GM21367 (cell line): ENCODE measurements around the gene NIFK.
"Not testable (repeated sequence)": the region's sequence is repeated elsewhere in the genome, so short reads cannot be mapped to it uniquely, and the experiment has no call there.

Experiments
- ATAC-seq: cut with Tn5 transposase; IDR thresholded peaks from one replicate; pipeline ENCODE4 v1.9.1; 2021; ENCODE audit not compliant: unreplicated experiment

The NIFK gene

DNA sequence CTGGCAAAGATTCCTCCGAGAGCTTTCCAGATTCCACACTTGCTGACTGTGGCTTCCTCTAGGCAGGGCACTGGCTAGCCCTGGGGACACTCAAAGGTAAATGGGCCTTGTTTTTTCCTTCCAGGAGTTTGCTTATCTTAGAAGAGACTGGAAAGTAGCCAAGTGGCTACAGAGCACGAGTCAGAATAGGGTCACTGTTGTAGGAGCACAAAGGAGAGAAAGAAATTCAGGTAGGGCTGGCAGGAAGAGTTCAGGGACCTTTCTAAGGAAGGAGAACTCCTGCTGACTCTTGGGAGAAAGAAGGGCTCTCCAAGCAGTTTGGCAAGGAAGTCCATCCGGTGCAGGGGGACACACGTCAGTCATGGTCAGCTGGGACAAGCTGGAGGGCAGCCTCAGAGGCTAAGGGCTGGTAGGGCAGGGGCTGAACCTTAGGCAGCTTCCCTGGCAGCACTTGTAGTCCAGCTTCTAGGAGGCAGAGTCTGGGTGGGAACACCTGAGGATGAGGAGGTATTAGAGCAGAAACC, 39.5 kb downstream of the NIFK start:
- ATAC-seq: no peak

DNA sequence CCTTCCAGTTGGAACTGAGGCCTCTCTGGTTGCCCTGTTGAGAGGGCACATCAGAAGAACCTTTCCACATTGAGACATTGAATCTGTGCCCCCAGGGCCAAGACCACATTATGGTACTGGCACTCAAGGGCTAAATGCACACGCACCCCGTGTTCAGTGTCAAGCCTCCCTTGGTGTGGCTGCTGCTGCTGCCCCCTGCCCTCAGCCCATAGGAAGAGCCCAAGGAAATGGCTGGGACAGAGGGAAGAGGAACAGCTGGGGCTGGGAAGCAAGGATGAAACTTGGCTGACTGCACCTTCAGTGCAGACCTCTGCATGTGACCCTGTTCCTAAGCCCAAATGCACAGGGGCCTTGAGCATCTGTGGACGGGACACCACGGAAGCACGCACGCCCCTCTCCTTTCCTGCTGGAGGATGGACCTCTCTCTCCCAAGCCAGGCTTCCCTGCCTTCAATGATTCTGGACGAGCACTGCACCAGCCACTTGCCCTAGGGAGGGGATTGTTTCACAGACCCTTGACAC, 40.2 kb downstream of the NIFK start:
- ATAC-seq: no peak

GRCh38 chr2:121695171-121695451, 41.6 kb downstream of the NIFK start:
- ATAC-seq: no peak

- ATAC-seq: no peak
Observed at GRCh38 chr2:121694398-121695170, 42.1 kb downstream of the NIFK start.

DNA sequence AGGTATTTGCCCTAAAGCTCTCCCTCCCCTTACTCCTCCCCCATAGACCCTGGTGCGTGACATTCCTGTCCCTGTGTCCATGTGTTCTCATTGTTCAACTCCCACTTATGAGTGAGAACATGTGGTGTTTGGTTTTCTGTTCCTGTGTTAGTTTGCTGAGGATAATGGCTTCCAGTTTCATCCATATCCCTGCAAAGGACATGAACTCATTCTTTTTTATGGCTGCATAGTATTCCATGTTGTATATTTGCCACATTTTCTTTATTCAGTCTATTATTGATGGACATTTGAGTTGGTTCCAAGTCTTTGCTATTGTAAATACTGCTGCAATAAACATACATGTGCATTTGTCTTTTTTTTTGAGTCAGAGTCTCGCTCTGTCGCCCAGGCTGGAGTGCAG, 46.1 kb downstream of the NIFK start:
- ATAC-seq: not testable (repeated sequence)

- ATAC-seq: no peak
Observed at GRCh38 chr2:121690095-121690494, 46.6 kb downstream of the NIFK start.

DNA sequence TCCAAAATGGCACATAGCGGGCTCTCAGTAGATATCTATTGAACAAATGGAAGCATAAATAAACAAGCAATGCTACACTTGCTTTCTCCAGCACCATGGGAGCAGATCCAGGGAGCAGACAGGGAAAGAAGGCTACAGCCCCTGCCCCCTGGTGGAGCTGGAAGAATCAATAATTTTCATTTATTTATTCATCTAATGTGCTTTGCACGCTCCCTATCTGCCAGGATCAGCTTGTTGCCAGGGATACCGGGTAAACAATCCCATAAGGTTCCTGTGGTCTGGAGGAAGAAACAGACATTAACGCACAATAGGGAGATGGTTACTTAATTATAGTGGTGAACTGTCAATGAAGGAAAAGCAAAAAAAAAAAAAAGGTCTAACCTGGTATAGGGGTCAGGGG, 47.3 kb downstream of the NIFK start:
- ATAC-seq: no peak

DNA sequence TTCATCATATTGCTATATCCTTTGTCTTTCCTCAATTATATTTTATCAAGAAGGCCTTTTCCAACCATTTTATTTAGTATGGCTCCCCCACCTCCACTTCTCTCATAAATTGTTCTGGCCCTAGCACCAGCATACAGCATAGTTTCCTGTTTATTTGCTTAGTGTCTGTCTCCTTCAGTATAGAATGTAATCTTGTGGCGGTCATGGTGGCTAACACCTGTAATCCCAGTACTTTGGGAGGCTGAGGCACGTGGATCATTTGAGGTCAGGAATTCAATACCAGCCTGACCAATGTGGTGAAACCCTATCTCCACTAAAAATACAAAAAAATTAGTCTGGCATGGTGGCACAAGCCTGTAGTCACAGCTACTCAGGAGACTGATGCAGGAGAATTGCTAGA, 47.9 kb downstream of the NIFK start:
- no peak for ATAC-seq

- no peak for ATAC-seq
Observed at GRCh38 chr2:121686902-121687301, 49.8 kb downstream of the NIFK start.

GRCh38 chr2:121686218-121686617, 50.5 kb downstream of the NIFK start:
- no peak for ATAC-seq

DNA sequence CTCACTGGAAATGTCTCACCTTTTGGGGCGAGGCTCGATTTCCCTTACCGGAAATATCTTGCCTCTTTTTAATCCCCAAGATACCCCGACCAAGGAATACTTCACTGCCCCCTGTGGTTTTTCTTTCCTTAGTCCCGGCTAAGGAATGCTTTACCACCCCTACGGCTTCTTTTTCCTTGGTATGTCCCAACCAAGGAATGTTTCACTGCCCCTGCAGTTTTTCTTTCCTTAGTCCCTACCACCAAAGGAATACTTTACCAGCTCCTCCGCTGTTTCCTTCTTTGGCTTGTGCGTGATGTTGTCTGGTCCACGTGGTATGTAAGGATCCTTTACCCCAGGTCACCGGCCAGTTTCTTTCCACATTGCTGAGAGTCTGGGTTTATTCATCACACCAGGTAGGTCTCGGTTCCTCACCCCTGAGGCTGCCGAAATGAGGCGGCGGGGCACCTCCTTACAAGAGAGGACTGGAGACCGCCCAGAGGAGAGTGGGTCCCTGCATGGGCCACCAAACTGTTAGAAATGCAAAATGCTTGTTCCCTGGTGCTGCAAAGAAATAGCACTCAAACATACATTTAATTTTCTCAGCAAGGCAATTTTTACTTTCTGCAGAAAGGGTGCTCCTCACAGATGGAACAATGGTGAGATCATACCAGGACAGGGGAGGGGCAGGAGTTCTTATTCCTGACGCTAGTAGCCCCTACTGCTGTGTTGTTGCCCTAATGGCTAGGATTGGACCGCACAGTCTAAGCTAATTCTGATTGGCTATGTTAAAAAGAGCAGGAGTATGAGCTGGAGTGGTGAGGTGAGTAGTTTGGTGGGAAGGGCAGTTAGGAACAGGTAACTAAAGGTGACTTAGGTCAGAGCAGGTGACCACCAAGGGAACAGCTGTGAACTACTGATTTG, 54.0 kb downstream of the NIFK start:
- no peak for ATAC-seq

GRCh38 chr2:121677855-121678254, 58.8 kb downstream of the NIFK start:
- no peak for ATAC-seq
